GM18870 (cell line): ENCODE results near the gene CFAP77.
"Not testable (repeated sequence)": the region's sequence is repeated elsewhere in the genome, so short reads cannot be mapped to it uniquely, and the experiment has no call there.

ENCODE experiments used
- ATAC-seq: cut with Tn5 transposase; IDR thresholded peaks from one replicate; pipeline ENCODE4 v1.9.1; 2021; ENCODE audit warnings: moderate library complexity; ENCODE audit not compliant: unreplicated experiment

CFAP77 gene

DNA sequence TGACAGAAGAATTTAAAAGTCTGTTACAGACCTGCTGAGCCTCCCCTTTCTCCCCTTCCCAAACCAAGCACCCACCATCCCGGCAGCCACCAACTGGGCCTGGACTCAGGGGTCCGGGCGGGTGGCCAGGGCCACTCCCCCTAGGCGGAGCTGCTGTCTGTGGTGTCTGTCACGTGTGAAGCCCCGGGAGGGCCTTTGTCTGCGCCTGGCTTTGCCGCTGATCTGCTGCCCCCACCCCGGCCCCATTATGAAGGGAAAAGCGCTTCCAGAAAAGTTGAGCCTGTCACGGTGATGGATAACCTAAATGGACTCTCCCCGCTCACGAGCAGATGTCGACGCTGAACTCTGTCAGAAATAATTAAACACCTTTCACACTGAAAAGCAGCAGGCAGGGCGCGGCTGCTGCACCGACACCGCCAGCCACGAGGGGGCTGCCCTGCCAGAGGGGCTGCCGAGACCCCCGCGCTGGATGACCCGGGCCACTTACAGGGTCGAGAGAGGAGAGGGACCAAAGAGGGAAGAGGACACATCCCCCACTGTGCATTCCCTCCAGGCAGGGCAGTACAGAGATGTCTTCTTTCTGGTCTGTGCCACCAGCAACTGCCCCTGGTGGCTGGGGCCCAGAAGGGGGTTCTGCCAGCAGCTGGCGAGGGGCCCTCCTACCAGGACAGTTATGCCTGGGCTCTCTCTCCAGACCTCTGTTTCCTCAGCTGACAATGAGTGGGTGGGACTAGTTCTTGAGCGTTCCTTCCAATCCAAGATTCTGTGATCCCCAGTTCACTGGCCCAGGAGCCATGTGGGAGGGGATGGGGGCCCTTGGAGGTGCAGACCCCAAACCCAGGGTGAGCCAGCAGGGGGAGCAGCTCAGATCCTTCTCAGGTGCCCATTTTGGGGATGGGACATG is 136.4 kb downstream of the CFAP77 start:
- no peak for ATAC-seq

DNA sequence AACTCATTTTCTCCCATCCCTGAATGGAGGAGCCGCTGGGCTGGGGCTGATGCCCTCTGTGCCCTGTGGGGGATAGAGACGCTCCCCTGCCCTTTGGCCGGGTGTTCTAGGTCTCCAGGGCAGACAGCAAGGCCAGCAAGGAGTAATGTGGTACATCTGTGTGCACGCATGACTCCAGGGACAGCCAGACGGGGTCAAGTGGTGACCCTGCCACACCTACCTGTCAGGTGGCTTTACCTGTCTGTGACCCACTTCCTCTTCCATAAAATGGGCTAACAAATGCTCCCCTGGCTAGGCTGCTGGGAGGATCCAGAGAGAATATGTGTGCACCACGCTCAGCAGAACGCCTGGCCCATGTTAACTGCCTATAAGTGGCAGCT is 137.0 kb downstream of the CFAP77 start:
- no peak for ATAC-seq

DNA sequence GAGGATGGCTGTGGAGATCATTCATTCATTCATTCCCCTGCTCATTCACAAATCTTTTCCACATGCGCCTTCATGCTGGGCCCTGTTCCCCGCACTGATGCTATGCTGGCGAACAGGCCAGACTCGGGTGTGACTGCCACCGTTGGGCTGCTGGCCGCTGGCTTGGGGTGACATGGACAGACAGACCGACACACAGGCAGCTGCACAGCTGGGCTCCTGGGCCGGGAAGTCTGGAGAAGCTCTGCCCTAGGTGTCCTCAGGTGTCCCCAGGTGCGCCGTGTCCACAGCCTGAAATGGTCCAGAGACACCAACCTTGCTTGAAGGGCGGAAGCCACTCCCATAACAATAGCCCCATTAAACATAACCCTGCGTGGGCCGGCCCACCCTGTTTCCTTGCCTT is 137.4 kb downstream of the CFAP77 start:
- ATAC-seq, result no peak

DNA sequence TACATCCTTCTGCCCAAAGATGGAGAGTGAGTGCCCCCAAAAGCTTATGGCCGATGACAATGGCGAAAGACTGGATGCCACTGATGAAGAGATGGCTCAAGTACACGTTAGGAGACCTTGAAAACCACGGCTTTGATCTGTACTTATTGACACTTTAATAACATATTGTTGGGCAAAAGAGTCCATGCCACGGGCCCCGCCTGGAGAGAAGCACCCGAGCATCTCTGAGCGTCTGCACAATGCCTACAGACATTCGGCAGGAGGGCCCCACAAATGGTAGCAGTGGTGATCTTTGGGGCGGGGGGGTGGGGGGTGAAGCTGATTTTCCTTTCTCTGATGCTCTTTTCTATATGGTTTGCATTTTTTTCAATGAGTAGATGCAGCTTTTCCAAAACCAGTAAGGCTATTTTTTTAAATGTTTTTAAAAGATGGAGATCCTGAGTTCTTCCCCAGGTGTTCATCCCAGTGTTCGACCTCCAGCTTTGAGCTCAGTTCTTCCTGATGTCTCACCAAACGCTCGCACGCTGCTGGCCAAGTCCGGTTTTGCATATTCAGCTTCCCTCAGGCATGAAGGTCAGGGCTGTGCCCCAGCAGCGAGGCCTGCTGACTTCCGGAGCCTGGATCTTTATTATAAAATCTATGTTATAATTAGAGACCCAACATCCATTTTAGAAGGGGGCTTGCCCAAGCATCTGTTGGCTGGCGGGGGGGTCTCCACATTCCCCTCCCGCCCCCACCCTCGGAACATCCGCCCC is 138.1 kb downstream of the CFAP77 start:
- no peak for ATAC-seq

DNA sequence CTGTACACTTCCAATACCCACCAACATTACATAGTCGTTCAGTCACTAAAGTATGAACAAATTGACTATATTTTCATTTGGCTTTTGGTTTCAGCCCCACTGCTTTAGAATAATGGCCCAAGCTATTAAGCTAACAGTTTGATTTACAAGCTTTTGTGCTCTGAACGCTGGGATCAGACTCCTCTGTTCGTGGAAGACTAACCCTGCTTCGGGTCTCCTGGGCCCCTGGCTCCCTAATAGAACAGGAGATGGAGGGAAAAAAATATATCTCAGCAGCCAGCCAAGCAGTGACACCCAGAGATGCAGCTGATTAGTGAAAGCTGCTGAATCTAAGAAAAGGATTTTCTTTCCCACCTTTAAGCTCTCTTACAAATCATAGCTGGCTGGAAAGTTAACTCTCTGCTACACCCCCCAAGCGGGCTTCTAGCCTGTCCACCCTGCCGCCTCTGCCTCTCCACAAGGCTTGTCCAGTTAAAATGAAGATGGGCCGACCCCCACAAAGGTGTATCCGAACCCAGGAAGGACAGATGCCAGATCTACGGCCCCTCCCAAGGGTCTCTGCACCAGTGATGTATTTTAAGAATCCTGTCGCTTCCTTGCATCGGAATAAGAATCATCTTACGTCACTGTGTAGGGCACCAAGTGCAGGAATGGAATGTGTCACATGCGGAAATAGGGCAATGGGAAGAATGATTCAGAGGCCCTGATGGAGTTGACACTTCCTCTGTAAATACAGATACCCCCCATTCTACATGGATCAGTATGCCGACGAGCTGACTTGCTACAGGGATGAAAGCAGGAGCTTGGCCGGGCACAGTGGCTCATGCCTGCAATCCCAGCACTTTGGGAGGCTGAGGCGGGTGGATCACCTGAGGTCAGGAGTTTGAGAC is 139.0 kb downstream of the CFAP77 start:
- no peak for ATAC-seq

DNA sequence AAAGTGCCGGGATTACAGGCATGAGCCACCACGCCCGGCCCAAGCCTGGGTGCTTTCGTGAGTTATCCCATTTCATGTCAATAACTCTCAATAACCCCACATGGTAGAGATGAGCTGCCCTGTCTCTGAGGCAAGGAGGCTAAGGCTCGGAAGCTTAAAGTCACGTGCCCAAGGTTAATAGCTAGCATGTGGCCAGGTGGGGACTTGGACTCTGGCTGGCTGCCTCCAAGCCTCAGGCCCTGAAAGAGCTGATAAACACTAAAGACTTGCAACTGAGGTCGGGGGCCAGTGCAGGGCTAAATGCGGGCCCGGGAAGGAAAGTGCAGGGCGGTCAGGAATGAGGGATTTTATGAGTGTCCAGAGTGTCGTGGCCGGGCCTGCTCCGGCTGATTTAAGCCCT is 141.5 kb downstream of the CFAP77 start:
- no peak for ATAC-seq

DNA sequence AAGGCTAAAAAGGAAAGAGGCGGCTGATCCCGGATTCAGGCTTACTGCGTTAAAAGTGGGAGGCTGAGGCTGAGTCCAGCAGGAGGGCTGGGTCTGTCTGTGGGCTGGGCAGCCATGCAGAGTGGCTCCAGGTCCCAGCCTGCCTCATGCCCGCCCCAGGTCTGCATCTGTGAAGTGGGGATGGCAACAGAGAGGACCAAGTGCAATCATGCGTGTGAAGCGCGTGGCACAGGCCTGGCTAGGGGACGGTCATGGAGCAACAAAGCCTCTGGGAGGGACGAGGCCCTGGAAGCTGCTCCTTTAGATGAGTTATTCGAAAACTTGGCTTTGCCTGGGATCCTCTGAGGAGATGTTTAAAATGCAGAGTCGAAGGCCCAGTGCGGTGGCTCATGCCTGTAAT is 142.0 kb downstream of the CFAP77 start:
- ATAC-seq, result no peak

DNA sequence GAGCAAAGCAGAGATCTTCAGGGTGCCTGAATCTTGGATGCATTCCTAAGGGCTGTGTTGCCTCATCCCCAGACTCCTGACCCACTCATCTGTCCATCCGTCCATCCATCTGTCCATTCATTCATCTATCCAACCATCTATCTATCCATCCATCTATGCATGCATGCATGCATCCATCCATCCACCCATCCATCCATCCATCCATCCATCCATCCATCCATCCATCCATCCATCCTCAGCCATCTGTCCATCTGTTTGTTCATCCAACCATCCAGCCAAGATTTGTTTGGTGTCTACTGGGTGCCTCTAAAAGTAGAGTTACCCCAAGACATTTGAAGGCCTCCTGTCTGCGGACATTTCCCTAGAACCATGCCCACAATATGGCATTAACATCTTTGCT is 144.7 kb downstream of the CFAP77 start:
- no peak for ATAC-seq

DNA sequence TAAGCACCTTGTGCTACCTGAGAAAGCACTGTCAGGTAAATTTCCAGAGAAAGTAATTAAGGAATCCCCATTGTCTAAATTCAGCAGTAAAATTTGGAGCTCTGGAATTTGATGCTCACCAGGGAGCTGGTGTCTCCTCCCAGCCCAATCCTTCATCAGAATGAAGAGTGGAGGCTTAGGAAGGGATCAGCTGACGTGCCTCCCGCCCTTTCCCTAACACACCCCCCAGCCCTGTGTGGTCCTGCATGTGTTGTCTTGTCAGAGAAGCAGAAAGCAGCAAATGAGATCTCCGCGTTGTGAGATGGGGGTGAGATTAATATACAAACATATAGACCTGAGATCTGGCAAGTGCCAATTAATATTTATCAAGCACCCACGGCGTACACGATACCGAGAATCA is 145.5 kb downstream of the CFAP77 start:
- no peak for ATAC-seq

DNA sequence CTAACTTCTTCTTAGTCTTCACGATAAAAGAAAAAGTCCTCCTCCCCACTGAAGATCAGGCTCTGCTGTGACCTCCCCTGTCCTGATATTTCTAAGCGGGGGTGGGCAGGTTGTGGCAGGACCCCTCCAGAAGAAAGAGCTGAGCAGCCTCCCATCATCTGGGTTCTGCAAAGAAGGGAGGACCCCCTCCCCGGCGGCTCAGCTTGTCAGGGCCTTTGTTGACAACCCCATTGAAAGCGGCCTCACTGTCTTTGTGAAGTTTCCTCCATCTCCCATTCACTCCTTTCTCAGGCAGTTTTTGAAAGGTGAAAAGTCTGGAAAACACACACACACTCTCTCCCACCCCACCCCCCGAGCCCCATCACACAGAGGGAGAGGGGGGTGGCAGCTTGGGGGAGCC is 146.2 kb downstream of the CFAP77 start:
- no peak for ATAC-seq

DNA sequence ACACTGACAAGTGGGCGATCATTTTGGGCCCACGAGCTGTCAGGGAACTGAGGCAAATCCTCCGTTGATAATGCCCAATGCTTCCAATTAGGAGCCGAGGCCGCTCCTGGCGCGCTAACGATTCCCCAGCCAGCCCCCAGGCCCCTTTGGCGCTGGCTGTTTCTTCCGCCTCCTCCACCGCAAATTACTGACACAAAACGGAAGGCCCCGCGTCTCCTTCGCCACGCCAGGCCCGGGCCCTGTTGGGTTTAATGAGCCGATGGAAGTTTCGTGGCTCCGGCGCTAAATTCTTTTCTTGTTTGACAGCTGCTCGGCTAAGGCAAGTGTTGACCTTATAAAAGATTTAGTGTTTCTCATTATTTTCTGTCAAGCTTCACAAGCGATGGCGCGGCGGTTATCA is 146.7 kb downstream of the CFAP77 start:
- ATAC-seq, result no peak

DNA sequence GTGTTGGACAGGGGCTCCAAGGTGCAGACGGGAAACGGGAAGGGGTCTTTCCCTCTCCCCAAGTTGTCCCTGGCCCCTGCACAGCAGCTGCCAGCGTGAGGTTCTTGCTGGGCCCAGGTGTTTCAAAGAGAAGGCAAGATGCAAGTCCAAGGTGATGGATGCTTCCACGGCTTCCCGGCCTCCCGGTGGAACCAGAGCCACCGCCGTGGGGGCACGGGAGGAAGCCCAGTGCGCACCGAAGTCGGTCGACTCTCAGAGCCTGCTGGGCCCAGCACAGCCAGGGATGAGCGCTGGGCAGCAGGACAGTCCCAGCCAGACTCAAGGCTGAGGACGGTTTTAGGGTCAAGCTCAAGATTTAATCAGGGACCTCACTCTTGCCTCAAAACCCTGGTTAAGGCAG is 147.1 kb downstream of the CFAP77 start:
- ATAC-seq, result no peak

DNA sequence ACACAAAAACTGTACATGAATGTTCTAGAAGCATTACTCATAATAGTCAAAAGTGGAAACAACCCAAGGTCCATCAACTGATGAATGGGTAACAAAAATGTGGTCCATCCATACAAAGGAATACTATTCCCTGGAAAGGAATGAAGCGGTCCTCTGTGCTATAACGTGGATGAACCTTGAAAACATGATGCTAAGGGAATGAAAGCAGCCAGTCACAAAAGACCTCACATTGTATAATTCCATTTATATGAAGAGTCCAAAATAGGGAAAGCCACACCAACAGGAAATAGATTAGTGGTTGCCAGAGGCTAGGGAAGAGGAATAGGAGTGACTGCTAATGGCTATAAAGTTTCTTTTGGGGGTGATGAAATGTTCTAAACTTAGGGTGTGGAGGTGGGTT is 149.7 kb downstream of the CFAP77 start:
- no peak for ATAC-seq

DNA sequence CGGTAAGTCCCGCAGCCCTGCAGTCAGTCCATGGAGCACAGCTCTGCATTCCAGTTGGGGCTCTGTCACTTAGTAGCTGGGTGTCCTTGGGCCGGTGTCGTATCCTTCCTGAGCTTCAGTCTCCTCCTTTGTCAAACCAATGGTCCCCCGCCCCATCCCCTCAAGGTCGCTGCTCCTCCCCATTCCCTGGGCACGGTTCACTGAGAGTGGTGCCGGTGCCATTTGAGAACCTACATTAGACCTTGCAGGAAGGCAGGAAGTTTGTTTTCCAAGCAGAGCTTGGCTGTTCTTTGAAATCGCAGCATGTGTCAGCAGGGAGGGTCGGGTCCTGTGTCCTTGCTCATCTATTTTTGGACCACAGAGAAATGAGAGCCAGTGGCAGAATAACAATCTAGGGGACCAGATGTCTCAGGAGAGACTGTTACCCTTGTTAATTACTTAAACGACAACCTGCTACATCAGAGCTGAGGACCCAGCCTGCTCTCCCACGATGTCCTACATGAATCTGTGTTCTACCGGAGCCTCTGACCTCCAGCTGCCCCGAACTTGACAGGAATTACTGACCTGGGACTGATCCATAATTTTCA is 150.7 kb downstream of the CFAP77 start:
- ATAC-seq, result no peak

DNA sequence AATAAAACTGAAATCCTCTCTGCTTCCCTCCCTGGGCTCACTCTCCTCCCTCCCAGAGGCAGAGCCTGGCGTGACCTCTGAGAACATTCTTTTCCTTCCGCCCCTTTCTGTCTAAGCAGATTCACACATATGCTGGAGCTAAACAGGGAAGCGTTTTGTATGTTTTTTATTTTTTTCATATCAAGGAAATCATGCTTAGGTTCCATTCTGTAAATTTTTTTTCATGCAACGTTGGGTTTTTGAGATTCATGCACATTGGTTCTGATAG is 152.2 kb downstream of the CFAP77 start:
- no peak for ATAC-seq

DNA sequence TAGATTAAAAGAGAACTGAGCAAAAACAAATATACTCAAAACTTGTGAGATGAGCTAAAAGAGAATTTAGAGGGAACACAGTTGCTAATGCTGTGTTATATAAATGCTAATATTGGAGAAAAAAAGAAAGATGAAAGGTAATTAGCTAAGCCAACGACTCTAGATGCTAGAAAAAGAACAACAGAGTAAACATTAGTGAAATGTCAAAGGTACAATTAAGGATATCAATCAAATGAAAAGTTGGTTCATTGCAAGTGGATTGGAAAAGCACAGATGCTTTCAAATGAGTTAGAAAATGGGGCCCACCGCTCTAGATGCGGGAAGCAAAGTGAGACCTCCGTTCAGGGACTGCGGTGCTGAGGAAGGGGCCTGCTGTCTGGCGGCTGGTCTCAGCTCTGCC is 154.5 kb downstream of the CFAP77 start:
- ATAC-seq, result no peak

DNA sequence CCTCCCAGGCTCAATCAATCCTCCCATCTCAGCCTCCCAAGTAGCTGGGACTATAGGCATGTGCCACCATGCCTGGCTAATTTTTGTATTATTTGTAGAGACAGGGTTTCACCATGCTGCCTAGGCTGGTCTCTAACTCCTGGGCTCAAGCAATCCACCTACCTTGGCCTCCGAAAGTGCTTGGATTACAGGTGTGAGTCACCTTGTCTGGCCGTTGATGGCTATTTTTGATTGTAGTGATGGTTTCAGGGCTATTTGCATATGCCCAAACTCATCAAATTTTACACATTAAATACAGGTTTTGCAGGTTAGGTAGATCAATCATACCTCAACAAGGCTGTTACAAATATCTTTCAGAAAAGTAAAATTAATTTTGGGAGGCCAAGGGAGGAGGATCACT is 158.8 kb downstream of the CFAP77 start:
- not testable (repeated sequence) for ATAC-seq

DNA sequence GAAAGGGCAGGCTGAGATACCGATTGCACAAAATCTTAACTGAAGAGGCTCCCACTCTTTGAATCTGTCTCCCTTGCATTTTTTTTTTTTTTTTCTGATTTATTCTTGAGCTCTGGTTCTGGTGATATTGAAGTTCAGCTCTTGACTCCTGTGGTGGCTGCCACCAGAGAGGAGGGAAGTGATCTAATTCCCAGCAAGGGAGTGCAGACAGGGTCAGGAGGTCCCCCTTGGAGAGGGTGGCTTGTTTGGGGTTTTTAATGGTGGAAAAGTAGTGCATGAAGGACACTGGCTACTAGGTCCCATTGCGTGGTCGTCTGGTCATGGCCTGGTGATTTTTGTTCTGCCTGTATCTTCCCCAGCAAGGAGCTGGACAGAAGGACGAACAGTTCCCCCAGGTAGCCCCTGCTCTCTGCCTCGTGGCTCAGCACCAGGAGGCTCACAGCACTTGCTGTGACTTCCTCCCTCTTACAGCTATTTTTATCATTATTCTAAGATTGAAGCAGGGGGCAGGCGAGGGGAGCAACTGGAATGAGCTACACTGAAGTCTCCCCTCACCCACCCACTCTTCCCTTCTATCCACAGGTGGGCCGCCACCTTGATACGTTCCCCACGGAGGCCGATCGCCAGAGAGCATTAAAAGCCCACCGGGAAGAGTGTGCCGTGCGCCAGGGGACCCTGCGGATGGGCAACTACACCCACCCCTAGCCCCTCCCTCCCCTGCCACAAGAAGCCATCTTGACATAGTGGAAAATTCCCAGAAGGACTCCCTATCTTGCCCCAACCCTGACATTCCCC is 162.0 kb downstream of the CFAP77 start:
- ATAC-seq, result no peak

DNA sequence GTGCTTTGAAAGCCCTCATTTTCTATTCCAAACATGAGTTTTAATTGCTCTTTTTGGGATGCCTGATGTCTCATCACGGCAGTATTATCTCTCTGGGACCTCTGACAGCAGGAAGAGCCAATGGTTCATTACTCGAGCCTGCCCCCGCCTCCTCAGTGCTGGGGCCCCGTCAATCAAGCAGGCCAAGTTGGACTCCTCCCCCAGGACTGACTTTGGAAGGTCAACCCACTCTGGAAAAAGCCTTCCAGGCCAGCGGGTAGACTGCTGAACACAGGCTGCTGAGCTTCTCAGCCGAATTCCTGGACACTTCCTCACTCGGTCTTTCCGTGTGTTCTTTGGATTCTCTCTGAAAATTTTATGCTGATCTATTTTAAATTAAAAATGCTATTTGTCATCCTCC is 162.9 kb downstream of the CFAP77 start:
- ATAC-seq, result no peak

DNA sequence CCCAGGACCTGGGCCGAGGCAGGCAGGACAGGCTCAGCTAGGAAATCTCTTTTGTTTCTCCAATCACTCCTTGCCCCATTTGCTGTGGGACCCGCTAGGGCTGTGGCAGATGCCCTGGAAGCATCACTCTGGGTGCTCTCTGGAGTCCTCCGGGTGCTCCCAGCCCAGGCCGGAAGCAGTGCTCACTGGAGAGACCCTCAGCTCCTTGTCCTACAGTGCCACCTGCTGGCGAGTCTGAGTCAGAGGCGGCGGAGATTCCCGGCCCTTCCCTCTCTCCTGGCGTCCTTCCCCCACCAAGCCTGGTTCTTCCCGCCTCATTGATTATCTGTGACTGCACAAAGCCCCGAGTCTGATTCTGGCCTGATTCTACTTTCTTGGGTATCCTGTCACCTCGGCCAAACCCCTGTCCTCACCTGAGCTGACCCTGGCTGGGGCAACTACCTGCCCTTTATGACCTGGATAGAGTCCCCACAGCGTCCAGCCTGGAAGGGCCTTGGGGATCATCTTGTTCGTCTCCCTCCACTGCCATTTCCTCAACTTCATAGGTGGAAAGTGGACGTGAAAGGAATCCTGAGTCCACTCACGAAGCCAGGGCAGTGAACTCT is 165.1 kb downstream of the CFAP77 start:
- ATAC-seq, result no peak
